Naive thymus-derived CD4-positive, alpha-beta T cell (primary cell): ENCODE measurements around the gene RTN4R. TPM values are rescaled to one million over a fixed set of nuclear protein-coding genes. Genes with fewer than 3 reads are reported as not detected.

Experiments used
- ATAC-seq: fragments of 150-1000 bp; cut with Tn5 transposase; 2 replicates; pipeline ENCODE4 v1.10.0; 2021; ENCODE audit warnings: mild to moderate bottlenecking, moderate library complexity
- CTCF ChIA-PET: fragments of 350-600 bp; sonication (Branson Sonifier 250); formaldehyde crosslinking; loops from one replicate; lab custom pipeline; 2021; ENCODE audit warnings: antibody characterized with exemption; lab: Charles Lee
- POLR2A ChIA-PET: fragments of 350-600 bp; sonication (Branson Sonifier 250); formaldehyde crosslinking; loops from one replicate; lab custom pipeline; 2021; ENCODE audit warnings: antibody characterized with exemption, inconsistent platforms; lab: Charles Lee
- DNase-seq, 9 donors: peaks; one replicate each; pipeline versions ENCODE4 v3.0.0 to v3.0.0-alpha.2; 2020 to 2022; ENCODE audit warnings: mixed read lengths in 1 of 9
- H3K27ac ChIP-seq: one replicate; pipeline ENCODE4 v1.7.0; 2013; ENCODE audit warnings: mild to moderate bottlenecking, low read depth, low read length, moderate library complexity
- H3K27me3 ChIP-seq, 2 donors: one replicate each; pipeline ENCODE4 v1.7.0; 2013; ENCODE audit warnings: low read length in 2 of 2, mild to moderate bottlenecking in 2 of 2, moderate library complexity in 2 of 2; ENCODE audit not compliant: control insufficient read depth in 2 of 2, insufficient read depth in 2 of 2
- H3K36me3 ChIP-seq, 3 experiments: 1 replicate in 2 of 3; 2 replicates in 1 of 3; pipeline ENCODE4 v1.7.0; 2013; ENCODE audit warnings: low read length in 3 of 3, mild to moderate bottlenecking in 3 of 3, moderate library complexity in 1 of 3; ENCODE audit not compliant: insufficient read depth in 3 of 3, control insufficient read depth in 2 of 3
- H3K4me1 ChIP-seq, 2 donors: one replicate each; pipeline ENCODE4 v1.7.0; 2013; ENCODE audit warnings: low read length in 2 of 2, mild to moderate bottlenecking in 2 of 2, moderate library complexity in 1 of 2; ENCODE audit not compliant: control insufficient read depth in 2 of 2, insufficient read depth in 2 of 2
- H3K4me3 ChIP-seq: 2 replicates; pipeline ENCODE4 v1.7.0; 2013; ENCODE audit warnings: mild to moderate bottlenecking, low read length
- H3K9me3 ChIP-seq, 3 experiments: 1 replicate in 2 of 3; 2 replicates in 1 of 3; pipeline ENCODE4 v1.7.0; 2013; ENCODE audit warnings: low read length in 3 of 3; ENCODE audit not compliant: control insufficient read depth in 2 of 3
- H3K27ac Mint-ChIP-seq, 9 donors: one replicate each; pipeline ENCODE4 v1.8.0; 2020 to 2022; ENCODE audit warnings: mixed read lengths in 9 of 9, mild to moderate bottlenecking in 8 of 9, moderate library complexity in 5 of 9, inconsistent platforms in 2 of 9
- H3K27me3 Mint-ChIP-seq, 5 donors: one replicate each; pipeline ENCODE4 v1.8.0; 2021 to 2022; ENCODE audit warnings: mixed read lengths in 5 of 5, mild to moderate bottlenecking in 1 of 5
- H3K36me3 Mint-ChIP-seq, 5 donors: one replicate each; pipeline ENCODE4 v1.8.0; 2020 to 2022; ENCODE audit warnings: mixed read lengths in 5 of 5, mild to moderate bottlenecking in 3 of 5, inconsistent platforms in 1 of 5
- H3K4me1 Mint-ChIP-seq, 7 donors: one replicate each; pipeline ENCODE4 v1.8.0; 2020 to 2022; ENCODE audit warnings: mixed read lengths in 7 of 7, mild to moderate bottlenecking in 3 of 7, inconsistent platforms in 1 of 7
- H3K4me3 Mint-ChIP-seq, 10 donors: one replicate each; pipeline ENCODE4 v1.8.0; 2020 to 2022; ENCODE audit warnings: mild to moderate bottlenecking in 10 of 10, mixed read lengths in 10 of 10, moderate library complexity in 6 of 10, inconsistent platforms in 2 of 10
- H3K9me3 Mint-ChIP-seq, 11 donors: one replicate each; pipeline ENCODE4 v1.8.0; 2020 to 2022; ENCODE audit warnings: mixed read lengths in 11 of 11, mild to moderate bottlenecking in 4 of 11, inconsistent platforms in 1 of 11, moderate library complexity in 1 of 11
- intact Hi-C, 2 donors: fragments of 100-400 bp; cut with micrococcal nuclease; formaldehyde crosslinking; loops; one replicate each; pipeline ENCODE4 v1.15.1; 2023
- polyA plus RNA-seq, 2 donors: library from polyadenylated mRNA; unstranded; fragments of 300-500 nt; fragmentation: Illumina TruSeq; gene quantifications; one replicate each; pipeline ENCODE4 v1.2.3, GENCODE V29; 2021
- total RNA-seq, 6 experiments: library from RNA in 5 of 6; stranded (reverse) in 5 of 6; gene quantifications; 1 replicate in 5 of 6; 2 replicates in 1 of 6; pipeline ENCODE4 v1.2.3 and lab custom pipeline; 2021 to 2026

RTN4R gene
- total and polyA plus RNA-seq, 7 experiments from 2014 or later = 0.98 to 2.9 (median 2.0) TPM

GRCh38 chr22:20194681-20195593, 73.2 kb downstream of the RTN4R start:
- no peaks in the 10 kb centered on the region for H3K27me3 ChIP-seq
- no peaks in the 10 kb centered on the region for H3K9me3 ChIP-seq
- no peaks in the 10 kb centered on the region for H3K36me3 ChIP-seq
- ATAC-seq (no peak), DNase-seq (no peak)
- no peak overlapping the region for H3K27ac ChIP-seq
- ChIA-PET POLR2A (no interaction called here), CTCF (no interaction called here)
- no peaks in the 10 kb centered on the region for H3K27me3 Mint-ChIP-seq
- no peak overlapping the region for H3K27ac Mint-ChIP-seq
- H3K4me1 ChIP-seq = no peaks in the 10 kb centered on the region
- no peak overlapping the region for H3K4me3 ChIP-seq
- peaks cover 0 to 1% (median 0%) of the 10 kb centered on the region in 7 donors for H3K4me1 Mint-ChIP-seq
- no peaks in the 10 kb centered on the region for H3K9me3 Mint-ChIP-seq
- intact Hi-C loops = no loop called here
- H3K36me3 Mint-ChIP-seq = no peaks in the 10 kb centered on the region
- no peak overlapping the region for H3K4me3 Mint-ChIP-seq

GRCh38 chr22:20193761-20194494, 74.2 kb downstream of the RTN4R start:
- CTCF ChIA-PET = no interaction called here
- Histone ChIP-seq H3K27ac (no peak overlapping the region), H3K4me1 (no peaks in the 10 kb centered on the region), H3K9me3 (no peaks in the 10 kb centered on the region), H3K27me3 (no peaks in the 10 kb centered on the region), H3K36me3 (no peaks in the 10 kb centered on the region), H3K4me3 (no peak overlapping the region)
- ATAC-seq (no peak), DNase-seq (no peak)
- Mint-ChIP-seq H3K36me3 (no peaks in the 10 kb centered on the region), H3K4me1 (peaks cover 0 to 1% (median 0%) of the 10 kb centered on the region in 7 donors), H3K27ac (no peak overlapping the region), H3K4me3 (no peak overlapping the region), H3K9me3 (no peaks in the 10 kb centered on the region), H3K27me3 (no peaks in the 10 kb centered on the region)
- POLR2A ChIA-PET = no interaction called here
- intact Hi-C loops = no loop called here

- ChIA-PET CTCF (no interaction called here), POLR2A (no interaction called here)
- no peaks in the 10 kb centered on the region for H3K9me3 ChIP-seq
- H3K36me3 ChIP-seq = no peaks in the 10 kb centered on the region
- Mint-ChIP-seq H3K4me1 (peaks cover 0 to 1% (median 0%) of the 10 kb centered on the region in 7 donors), H3K27ac (no peak overlapping the region), H3K27me3 (no peaks in the 10 kb centered on the region), H3K9me3 (no peaks in the 10 kb centered on the region), H3K4me3 (no peak overlapping the region), H3K36me3 (no peaks in the 10 kb centered on the region)
- DNase-seq (no peak), ATAC-seq (no peak)
- H3K4me3 ChIP-seq = no peak overlapping the region
- H3K27ac ChIP-seq = no peak overlapping the region
- no peaks in the 10 kb centered on the region for H3K4me1 ChIP-seq
- intact Hi-C loops = no loop called here
- no peaks in the 10 kb centered on the region for H3K27me3 ChIP-seq
Measured at GRCh38 chr22:20192972-20193760, 75.0 kb downstream of the RTN4R start.

GRCh38 chr22:20192293-20192971, 75.7 kb downstream of the RTN4R start:
- no peaks in the 10 kb centered on the region for H3K36me3 Mint-ChIP-seq
- POLR2A ChIA-PET = no interaction called here

GRCh38 chr22:20191803-20192202, 76.3 kb downstream of the RTN4R start:
- Mint-ChIP-seq H3K27ac (no peak overlapping the region), H3K9me3 (no peaks in the 10 kb centered on the region), H3K4me1 (no peaks in the 10 kb centered on the region), H3K4me3 (no peak overlapping the region), H3K27me3 (no peaks in the 10 kb centered on the region), H3K36me3 (no peaks in the 10 kb centered on the region)
- ChIA-PET CTCF (no interaction called here), POLR2A (no interaction called here)
- no peaks in the 10 kb centered on the region for H3K9me3 ChIP-seq
- intact Hi-C loops = no loop called here
- no peaks in the 10 kb centered on the region for H3K27me3 ChIP-seq
- no peak overlapping the region for H3K4me3 ChIP-seq
- H3K27ac ChIP-seq = no peak overlapping the region
- DNase-seq = no peak
- H3K4me1 ChIP-seq = no peaks in the 10 kb centered on the region
- ATAC-seq = no peak
- no peaks in the 10 kb centered on the region for H3K36me3 ChIP-seq

More at GRCh38 chr22:20192293-20192971, 75.7 kb downstream of the RTN4R start:
- Histone ChIP-seq H3K4me3 (no peak overlapping the region), H3K27ac (no peak overlapping the region), H3K9me3 (no peaks in the 10 kb centered on the region), H3K4me1 (no peaks in the 10 kb centered on the region), H3K27me3 (no peaks in the 10 kb centered on the region), H3K36me3 (no peaks in the 10 kb centered on the region)
- Mint-ChIP-seq H3K27me3 (no peaks in the 10 kb centered on the region), H3K27ac (no peak overlapping the region), H3K4me3 (no peak overlapping the region), H3K9me3 (no peaks in the 10 kb centered on the region), H3K4me1 (no peaks in the 10 kb centered on the region)
- CTCF ChIA-PET = no interaction called here
- intact Hi-C loops = no loop called here
- DNase-seq = no peak
- ATAC-seq = no peak
